ENCODE measurements around the gene IQCC.

IQCC gene

DNA sequence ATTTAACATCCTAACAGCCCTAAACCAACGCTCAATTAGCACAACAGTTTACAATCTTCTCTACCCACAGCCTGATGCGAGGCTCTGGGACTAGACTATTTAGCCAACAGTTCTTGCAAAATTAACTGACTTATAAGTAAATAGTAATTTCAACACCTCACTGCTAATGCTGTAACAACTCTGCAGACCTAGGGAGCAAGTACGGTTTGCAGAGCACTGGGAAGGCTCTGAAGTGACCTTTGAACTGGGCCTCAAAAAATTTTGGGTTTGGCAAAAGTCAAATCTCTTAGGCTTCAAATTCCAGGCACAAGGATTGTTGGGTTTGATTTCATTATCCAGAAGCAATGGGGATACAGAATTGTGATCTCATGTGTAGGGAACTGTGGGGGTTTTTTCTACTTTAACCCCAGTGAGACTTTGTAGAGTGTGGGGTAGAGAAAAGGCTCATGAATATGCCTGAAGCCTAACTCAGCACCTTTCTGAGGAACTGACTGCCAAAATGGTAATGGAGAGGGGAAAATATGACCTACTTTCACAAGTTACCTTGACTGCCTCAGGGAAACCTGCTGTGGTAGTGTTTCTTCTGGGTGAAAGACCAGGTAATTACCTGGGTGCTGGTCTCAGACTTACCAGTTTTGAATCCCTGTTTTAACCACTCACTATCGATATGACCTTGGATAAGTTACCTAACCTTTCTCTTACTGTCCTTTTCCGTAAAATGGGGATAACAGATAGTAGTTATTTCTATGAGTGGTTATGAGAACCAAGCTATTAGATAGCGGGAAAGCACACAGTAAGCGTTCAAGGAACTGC lies 26.9 kb upstream of the IQCC start:
- Histone ChIP-seq H3K36me3 (peaks cover 8% of the 10 kb centered on the region), H3K4me1 (no peaks in the 10 kb centered on the region), H3K9me3 (no peaks in the 10 kb centered on the region), H3K27me3 (no peaks in the 10 kb centered on the region), H3K4me3 (ENCODE audit: low read depth, low read length) (peak overlapping the region; percentile 73; the same call in 1 of the 2 replicates)
- DNase-seq, result no peak
- TF ChIP-seq, protein P1, sequence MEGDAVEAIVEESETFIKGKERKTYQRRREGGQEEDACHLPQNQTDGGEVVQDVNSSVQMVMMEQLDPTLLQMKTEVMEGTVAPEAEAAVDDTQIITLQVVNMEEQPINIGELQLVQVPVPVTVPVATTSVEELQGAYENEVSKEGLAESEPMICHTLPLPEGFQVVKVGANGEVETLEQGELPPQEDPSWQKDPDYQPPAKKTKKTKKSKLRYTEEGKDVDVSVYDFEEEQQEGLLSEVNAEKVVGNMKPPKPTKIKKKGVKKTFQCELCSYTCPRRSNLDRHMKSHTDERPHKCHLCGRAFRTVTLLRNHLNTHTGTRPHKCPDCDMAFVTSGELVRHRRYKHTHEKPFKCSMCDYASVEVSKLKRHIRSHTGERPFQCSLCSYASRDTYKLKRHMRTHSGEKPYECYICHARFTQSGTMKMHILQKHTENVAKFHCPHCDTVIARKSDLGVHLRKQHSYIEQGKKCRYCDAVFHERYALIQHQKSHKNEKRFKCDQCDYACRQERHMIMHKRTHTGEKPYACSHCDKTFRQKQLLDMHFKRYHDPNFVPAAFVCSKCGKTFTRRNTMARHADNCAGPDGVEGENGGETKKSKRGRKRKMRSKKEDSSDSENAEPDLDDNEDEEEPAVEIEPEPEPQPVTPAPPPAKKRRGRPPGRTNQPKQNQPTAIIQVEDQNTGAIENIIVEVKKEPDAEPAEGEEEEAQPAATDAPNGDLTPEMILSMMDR (IDR thresholded peaks at IDR 0.05; ENCODE audit: low read depth, low read length), result no peak

DNA sequence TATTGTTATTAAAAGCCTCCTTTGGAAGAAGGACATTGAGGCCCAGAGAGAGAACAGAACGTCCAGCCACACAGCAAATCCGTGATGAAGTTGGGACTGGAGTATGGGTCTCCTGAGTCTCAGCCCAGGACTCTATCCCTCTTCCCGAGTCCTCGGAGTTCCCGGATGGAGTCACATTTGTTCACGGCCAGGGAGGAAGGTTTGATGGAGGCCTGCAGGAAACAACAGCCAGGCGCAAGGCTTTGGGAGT lies 26.4 kb upstream of the IQCC start:
- TF ChIP-seq, protein P1 (IDR thresholded peaks at IDR 0.05; ENCODE audit: low read depth, low read length), result no peak
- Histone ChIP-seq H3K9me3 (no peaks in the 10 kb centered on the region), H3K36me3 (peaks cover 12% of the 10 kb centered on the region), H3K4me1 (no peaks in the 10 kb centered on the region), H3K4me3 (ENCODE audit: low read depth, low read length) (peak overlapping the region; percentile 73), H3K27me3 (no peaks in the 10 kb centered on the region)
- DNase-seq, result no peak

DNA sequence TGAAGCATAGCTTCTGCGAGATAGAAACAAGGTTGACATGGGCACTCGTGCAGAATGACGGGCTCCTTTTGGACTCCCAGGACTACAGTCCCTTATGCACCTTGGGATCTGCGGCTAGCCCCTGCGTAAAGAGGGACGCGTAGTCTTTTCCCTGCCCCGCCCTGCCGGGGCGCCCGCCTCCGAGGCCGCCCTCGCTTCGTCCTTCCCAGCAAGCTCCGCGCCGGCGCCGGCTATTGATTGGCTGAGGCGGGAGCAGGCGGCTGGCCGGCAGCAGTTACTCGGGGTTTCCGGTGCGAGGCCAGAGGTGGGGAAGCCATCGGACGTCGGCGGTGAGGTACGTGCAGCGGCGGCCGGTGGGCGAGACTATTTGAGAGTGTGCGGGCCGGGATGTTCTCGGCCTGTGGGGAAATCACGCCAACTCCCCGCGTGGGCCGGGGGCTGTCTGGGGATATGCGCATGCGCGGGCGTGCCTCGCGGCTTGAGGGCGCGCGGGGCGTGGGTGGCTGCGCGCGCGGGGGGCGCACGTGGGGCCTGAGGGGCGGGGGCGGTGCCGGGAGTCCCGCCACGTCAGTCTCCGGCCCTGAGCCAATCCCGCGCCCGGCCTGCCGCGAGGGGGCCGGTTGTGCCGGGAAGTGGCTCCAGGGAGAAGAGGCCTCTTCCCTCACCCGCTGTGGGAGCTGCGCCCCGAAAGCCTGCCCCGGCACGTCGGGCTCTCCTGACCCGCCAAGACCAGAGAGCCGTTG lies 25.9 kb upstream of the IQCC start, which contains the start of gene TXLNA:
TSS of gene TXLNA (plus strand) at position 233 of the 743 bp plus-strand sequence. CDS start 671 bp downstream, outside the sequence.
- TF ChIP-seq, protein P1 (IDR thresholded peaks at IDR 0.05; ENCODE audit: low read depth, low read length), result no peak
- DNase-seq, result peak; percentile 89
- Histone ChIP-seq H3K4me1 (no peaks in the 10 kb centered on the region), H3K9me3 (no peaks in the 10 kb centered on the region), H3K27me3 (no peaks in the 10 kb centered on the region), H3K4me3 (ENCODE audit: low read depth, low read length) (peak within 1 kb of the TSS; percentile 73), H3K36me3 (peaks cover 17% of the 10 kb centered on the region)

DNA sequence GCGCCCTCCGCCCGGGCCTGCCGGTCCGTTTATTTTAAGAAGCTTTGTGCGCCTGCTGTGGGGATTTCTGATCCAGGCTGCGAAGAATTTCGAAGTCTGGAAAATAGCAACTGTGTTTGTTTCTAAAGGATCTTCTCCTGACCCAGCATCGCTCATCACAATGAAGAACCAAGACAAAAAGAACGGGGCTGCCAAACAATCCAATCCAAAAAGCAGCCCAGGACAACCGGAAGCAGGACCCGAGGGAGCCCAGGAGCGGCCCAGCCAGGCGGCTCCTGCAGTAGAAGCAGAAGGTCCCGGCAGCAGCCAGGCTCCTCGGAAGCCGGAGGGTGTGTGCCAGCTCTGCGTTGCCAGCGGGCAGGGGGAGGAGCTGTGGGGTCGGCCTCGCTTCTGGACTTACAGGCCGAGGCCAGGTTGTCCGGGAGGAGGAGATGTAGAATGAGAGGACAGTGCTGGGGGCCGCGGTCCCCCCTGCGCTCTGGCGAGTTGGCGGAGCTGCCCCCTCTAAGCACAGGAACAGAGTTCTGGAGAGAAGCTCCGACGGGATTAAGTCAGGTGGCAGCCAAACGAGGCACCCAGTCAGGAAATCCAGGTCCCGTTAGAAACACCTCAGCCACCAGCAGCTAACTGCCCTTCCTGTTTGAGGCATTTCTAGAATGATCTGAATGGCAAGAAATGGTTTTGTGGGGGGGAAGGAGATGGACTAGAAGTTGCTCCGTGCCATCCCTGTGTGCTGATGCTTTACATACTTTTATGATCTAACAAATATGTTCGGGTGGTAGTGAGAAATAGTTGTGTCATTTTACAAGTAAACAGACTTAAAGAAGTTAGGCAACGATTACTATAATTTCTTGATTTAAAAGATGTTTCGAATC lies 25.0 kb upstream of the IQCC start:
- TF ChIP-seq, protein P1 (IDR thresholded peaks at IDR 0.05; ENCODE audit: low read depth, low read length), result no peak
- DNase-seq, result peak; percentile 57
- no peaks in the 10 kb centered on the region for H3K27me3 ChIP-seq
- H3K4me1 ChIP-seq, result no peaks in the 10 kb centered on the region
- H3K4me3 ChIP-seq (ENCODE audit: low read depth, low read length), result peak overlapping the region; percentile 73
- peaks cover 20% of the 10 kb centered on the region for H3K36me3 ChIP-seq
- no peaks in the 10 kb centered on the region for H3K9me3 ChIP-seq

DNA sequence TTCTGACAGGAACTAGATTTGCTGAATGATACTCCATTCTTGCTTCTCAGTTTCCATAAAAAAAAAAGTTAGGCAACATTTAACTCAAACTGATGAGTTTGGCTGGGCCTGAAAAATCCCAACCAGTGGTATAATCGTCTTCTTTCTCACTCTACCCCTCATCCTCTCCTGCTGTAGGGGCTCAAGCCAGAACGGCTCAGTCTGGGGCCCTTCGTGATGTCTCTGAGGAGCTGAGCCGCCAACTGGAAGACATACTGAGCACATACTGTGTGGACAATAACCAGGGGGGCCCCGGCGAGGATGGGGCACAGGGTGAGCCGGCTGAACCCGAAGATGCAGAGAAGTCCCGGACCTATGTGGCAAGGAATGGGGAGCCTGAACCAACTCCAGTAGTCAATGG lies 24.4 kb upstream of the IQCC start:
- Histone ChIP-seq H3K4me1 (no peaks in the 10 kb centered on the region), H3K36me3 (peaks cover 20% of the 10 kb centered on the region), H3K27me3 (no peaks in the 10 kb centered on the region), H3K9me3 (no peaks in the 10 kb centered on the region), H3K4me3 (ENCODE audit: low read depth, low read length) (peak overlapping the region; percentile 73)
- TF ChIP-seq, protein P1 (IDR thresholded peaks at IDR 0.05; ENCODE audit: low read depth, low read length), result no peak
- DNase-seq, result no peak

All from BE2C (cell line).